Kidney (tissue), 14 donors: ENCODE measurements around the gene ANKFY1. TPM values are rescaled to one million over a fixed set of nuclear protein-coding genes. Genes with fewer than 3 reads are reported as not detected.
"Not testable (repeated sequence)": the region's sequence is repeated elsewhere in the genome, so short reads cannot be mapped to it uniquely, and the experiment has no call there.

Source experiments
- DNase-seq, 5 donors: peaks; one replicate each; pipeline ENCODE4 v3.0.0-alpha.2; 2013 to 2020
- FAIRE-seq: peaks from 2 replicates; lab custom pipeline; 2012; peaks lifted over from hg19 to GRCh38; lab: Jason Lieb, UNC
- H3K27ac ChIP-seq, 2 donors: one replicate each; pipeline ENCODE4 v1.7.0; 2013; ENCODE audit warnings: low read depth in 2 of 2, low read length in 2 of 2, inconsistent platforms in 1 of 2
- H3K27me3 ChIP-seq: one replicate; pipeline ENCODE4 v1.7.1; 2013; ENCODE audit warnings: low read length, inconsistent platforms; ENCODE audit not compliant: control insufficient read depth, insufficient read depth
- H3K36me3 ChIP-seq, 3 donors: one replicate each; pipeline versions ENCODE4 v1.7.0 to v1.7.1; 2013; ENCODE audit warnings: low read length in 3 of 3, control low read depth in 1 of 3, inconsistent platforms in 1 of 3; ENCODE audit not compliant: insufficient read depth in 3 of 3, control insufficient read depth in 2 of 3
- H3K4me1 ChIP-seq, 3 donors: one replicate each; pipeline versions ENCODE4 v1.7.0 to v1.7.1; 2013; ENCODE audit warnings: low read length in 3 of 3, inconsistent platforms in 1 of 3, low read depth in 1 of 3; ENCODE audit not compliant: control insufficient read depth in 2 of 3, insufficient read depth in 2 of 3
- H3K4me3 ChIP-seq, 3 donors: one replicate each; pipeline versions ENCODE4 v1.7.0 to v1.8.1; 2013; ENCODE audit warnings: low read length in 3 of 3, control low read depth in 1 of 3, inconsistent platforms in 1 of 3
- H3K9ac ChIP-seq, 3 donors: one replicate each; pipeline versions ENCODE4 v1.7.0 to v1.7.1; 2013; ENCODE audit warnings: low read length in 3 of 3, control low read depth in 1 of 3, inconsistent platforms in 1 of 3
- H3K9me3 ChIP-seq, 3 donors: one replicate each; pipeline versions ENCODE4 v1.7.0 to v1.7.1; 2013; ENCODE audit warnings: low read length in 3 of 3, control low read depth in 1 of 3, inconsistent platforms in 1 of 3; ENCODE audit not compliant: control insufficient read depth in 2 of 3, insufficient read depth in 1 of 3
- intact Hi-C: fragments of 100-400 bp; cut with DNase I; formaldehyde crosslinking; loops from one replicate; pipeline ENCODE4 v1.11.1; 2022
- polyA plus RNA-seq: library from polyadenylated mRNA; stranded (reverse); fragments of 350-450 nt; fragmentation: Illumina TruSeq; extraction: RNeasy Lipid Tissue Mini Kit (QIAGEN cat#74804); gene quantifications from one replicate; pipeline ENCODE4 v1.2.3, GENCODE V29; 2014; ENCODE audit warnings: low read depth, low replicate concordance; ENCODE audit not compliant: insufficient read depth
- total RNA-seq: library from RNA; stranded (reverse); fragmentation: NEBNext Ultra II Directional; extraction: Animal tissue kit (Norgen Biotek cat#: 25700); gene quantifications from one replicate; pipeline ENCODE4 v1.2.1, GENCODE V29; 2021
- TF ChIP-seq, protein P1 (sequence below): IDR thresholded peaks from 3 replicates; pipeline ENCODE4 v1.5.1; 2012; ENCODE audit warnings: mild to moderate bottlenecking, moderate library complexity, borderline replicate concordance; ENCODE audit not compliant: insufficient read depth; ENCODE audit errors: extremely low read depth
- donor health status: control.
- donor health status: control.
- donor health status: control.
- donor health status: control.
- donor health status: control.
- donor health status: DM: yes; HTN: yes; CAD: no.
- donor health status: Normal renal cell carcinoma (clear cell type).

Gene ANKFY1
- total and polyA plus RNA-seq, 2 donors from 2014 or later, result 10.9 to 61.7 TPM

DNA sequence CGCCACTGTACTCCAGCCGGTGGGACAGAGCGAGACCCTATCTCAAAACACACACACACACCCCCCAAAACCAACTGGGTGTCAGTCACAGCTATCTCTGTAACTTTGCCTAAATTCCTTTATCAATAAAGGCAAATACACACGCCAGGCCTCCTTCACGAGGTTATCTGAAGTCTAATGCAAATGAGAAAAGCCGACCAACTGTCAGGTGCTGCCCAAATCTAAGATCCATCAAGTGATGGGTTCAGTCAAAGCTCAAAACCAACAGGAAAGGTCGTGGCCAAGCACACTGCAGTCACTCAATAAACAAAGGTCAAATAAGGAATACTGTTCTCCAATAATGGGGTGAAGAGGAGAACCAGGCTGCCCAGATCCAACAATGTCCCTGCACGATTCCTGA, 1.1 kb downstream of the ANKFY1 start:
- peak overlapping the region; percentile 93 to 94 (median 94) for H3K4me3 ChIP-seq
- peaks cover 0 to 16% (median 3%) of the 10 kb centered on the region in 3 donors for H3K4me1 ChIP-seq
- no peaks in the 10 kb centered on the region for H3K27me3 ChIP-seq
- TF ChIP-seq, protein P1, sequence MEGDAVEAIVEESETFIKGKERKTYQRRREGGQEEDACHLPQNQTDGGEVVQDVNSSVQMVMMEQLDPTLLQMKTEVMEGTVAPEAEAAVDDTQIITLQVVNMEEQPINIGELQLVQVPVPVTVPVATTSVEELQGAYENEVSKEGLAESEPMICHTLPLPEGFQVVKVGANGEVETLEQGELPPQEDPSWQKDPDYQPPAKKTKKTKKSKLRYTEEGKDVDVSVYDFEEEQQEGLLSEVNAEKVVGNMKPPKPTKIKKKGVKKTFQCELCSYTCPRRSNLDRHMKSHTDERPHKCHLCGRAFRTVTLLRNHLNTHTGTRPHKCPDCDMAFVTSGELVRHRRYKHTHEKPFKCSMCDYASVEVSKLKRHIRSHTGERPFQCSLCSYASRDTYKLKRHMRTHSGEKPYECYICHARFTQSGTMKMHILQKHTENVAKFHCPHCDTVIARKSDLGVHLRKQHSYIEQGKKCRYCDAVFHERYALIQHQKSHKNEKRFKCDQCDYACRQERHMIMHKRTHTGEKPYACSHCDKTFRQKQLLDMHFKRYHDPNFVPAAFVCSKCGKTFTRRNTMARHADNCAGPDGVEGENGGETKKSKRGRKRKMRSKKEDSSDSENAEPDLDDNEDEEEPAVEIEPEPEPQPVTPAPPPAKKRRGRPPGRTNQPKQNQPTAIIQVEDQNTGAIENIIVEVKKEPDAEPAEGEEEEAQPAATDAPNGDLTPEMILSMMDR, result no peak
- H3K9ac ChIP-seq, result peak overlapping the region; percentile 77 to 91 (median 84)
- peaks cover 0 to 5% (median 0%) of the 10 kb centered on the region in 3 donors for H3K36me3 ChIP-seq
- intact Hi-C loops, result no loop called here
- no peak overlapping the region for H3K27ac ChIP-seq
- DNase-seq (no peak), FAIRE-seq (no peak)
- H3K9me3 ChIP-seq, result peaks cover 0 to 3% (median 0%) of the 10 kb centered on the region in 3 donors

DNA sequence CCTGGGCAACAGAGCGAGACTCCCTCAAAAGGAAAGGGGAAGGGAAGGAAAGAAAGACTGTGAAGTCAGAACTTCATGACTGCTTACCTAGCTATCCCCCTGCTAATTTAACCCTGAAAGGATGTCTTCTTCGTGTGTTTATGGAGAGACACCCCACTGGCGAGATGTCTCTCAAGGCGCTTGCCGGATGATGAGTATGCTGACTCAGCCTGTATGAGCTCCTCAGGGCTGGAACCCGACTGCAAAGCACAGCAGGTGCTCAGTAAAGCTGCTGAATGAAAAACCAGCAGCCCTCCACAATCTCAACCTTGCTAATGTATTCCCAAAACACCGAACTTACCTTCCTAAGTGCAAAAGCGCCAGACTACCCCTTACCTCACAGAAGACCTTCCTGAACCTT, 2.3 kb downstream of the ANKFY1 start:
- intact Hi-C loops, result no loop called here
- FAIRE-seq (no peak), DNase-seq (no peak)
- TF ChIP-seq, protein P1, result no peak
- H3K9ac ChIP-seq, result no peak overlapping the region
- no peaks in the 10 kb centered on the region for H3K27me3 ChIP-seq
- peaks cover 0 to 16% (median 3%) of the 10 kb centered on the region in 3 donors for H3K4me1 ChIP-seq
- peaks cover 0 to 3% (median 0%) of the 10 kb centered on the region in 3 donors for H3K9me3 ChIP-seq
- no peaks in the 10 kb centered on the region for H3K36me3 ChIP-seq
- no peak overlapping the region for H3K27ac ChIP-seq
- no peak overlapping the region for H3K4me3 ChIP-seq

DNA sequence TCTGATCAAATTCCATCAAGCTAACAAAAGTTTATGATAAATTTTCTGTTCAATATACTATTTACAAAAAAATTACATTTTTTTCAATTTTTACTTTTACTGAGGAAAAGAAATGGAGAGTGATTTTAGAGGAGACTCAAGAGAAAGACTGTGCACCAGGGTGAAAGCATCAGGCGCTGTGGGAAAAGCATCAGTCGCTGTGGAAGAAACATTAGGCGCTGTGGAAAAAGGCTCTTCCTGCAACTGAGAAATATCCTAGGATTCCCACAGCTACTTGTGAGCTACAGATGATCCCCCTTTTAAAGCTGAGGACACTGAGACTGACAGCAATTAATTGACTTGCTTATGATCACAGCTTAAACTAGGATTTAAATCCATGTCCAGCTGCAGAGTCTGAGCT, 4.9 kb downstream of the ANKFY1 start:
- no peak overlapping the region for H3K4me3 ChIP-seq
- no peaks in the 10 kb centered on the region for H3K36me3 ChIP-seq
- H3K4me1 ChIP-seq, result peaks cover 0 to 11% (median 3%) of the 10 kb centered on the region in 3 donors
- peaks cover 0 to 3% (median 0%) of the 10 kb centered on the region in 3 donors for H3K9me3 ChIP-seq
- H3K9ac ChIP-seq, result no peak overlapping the region
- TF ChIP-seq, protein P1, result no peak
- DNase-seq (no peak), FAIRE-seq (no peak)
- H3K27ac ChIP-seq, result no peak overlapping the region
- intact Hi-C loops, result no loop called here
- no peaks in the 10 kb centered on the region for H3K27me3 ChIP-seq

DNA sequence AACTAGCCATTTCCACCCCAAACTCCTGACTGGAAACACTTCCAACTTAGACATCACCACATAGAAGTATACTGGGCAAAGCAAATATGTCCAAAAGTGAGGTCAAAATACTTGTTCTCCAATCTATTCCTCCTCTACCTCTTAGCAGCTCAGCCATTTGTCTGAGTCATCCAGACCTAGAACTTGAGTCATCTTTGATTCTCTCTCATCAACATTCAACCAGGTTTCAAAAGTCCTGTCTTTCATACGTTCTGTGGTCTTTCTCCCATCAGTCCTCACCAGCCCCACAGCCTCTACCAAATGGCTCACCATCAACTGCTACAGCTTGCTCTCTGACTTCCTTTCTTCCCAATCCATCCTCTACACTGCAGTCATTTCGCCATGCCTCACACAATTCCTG, 6.8 kb downstream of the ANKFY1 start:
- DNase-seq (no peak), FAIRE-seq (no peak)
- peaks cover 0 to 3% (median 0%) of the 10 kb centered on the region in 3 donors for H3K9me3 ChIP-seq
- H3K36me3 ChIP-seq, result no peaks in the 10 kb centered on the region
- H3K9ac ChIP-seq, result no peak overlapping the region
- no peak overlapping the region for H3K4me3 ChIP-seq
- no peak overlapping the region for H3K27ac ChIP-seq
- TF ChIP-seq, protein P1, result no peak
- H3K4me1 ChIP-seq, result peaks cover 0 to 3% (median 0%) of the 10 kb centered on the region in 3 donors
- intact Hi-C loops, result no loop called here
- H3K27me3 ChIP-seq, result no peaks in the 10 kb centered on the region

DNA sequence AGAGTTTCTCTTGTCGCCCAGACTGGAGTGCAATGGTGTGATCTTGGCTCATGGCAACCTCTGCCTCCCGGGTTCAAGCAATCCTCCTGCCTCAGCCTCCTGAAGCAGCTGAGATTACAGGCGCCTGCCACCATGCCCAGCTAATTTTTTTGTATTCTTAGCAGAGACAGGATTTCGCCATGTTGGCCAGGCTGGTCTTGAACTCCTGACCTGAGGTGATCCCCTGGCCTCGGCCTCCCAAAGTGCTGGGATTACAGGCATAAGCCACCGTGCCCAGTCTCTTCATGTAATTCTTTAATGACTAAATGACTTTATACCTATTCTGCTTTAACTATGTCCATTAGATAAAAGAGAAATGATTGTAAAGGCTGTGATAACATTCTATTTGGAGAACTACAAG, 8.5 kb downstream of the ANKFY1 start:
- FAIRE-seq, H3K9me3 ChIP-seq, intact Hi-C loops, H3K4me1 ChIP-seq, H3K4me3 ChIP-seq, DNase-seq, H3K27ac ChIP-seq, H3K9ac ChIP-seq, H3K36me3 ChIP-seq, H3K27me3 ChIP-seq: not testable (repeated sequence)
